NCI-H2107 treated with DMSO at 0.1 percent for 48 hours (cell line): Measurements from ENCODE around the gene SAE1.

Experiments used
- DNase-seq: peaks from one replicate; lab custom pipeline; 2025; ENCODE audit not compliant: unreplicated experiment; lab: John Stamatoyannopoulos, UW

The SAE1 gene

GRCh38 chr19:47210180-47210490, 79.5 kb downstream of the SAE1 start:
- no peak for DNase-seq

DNA sequence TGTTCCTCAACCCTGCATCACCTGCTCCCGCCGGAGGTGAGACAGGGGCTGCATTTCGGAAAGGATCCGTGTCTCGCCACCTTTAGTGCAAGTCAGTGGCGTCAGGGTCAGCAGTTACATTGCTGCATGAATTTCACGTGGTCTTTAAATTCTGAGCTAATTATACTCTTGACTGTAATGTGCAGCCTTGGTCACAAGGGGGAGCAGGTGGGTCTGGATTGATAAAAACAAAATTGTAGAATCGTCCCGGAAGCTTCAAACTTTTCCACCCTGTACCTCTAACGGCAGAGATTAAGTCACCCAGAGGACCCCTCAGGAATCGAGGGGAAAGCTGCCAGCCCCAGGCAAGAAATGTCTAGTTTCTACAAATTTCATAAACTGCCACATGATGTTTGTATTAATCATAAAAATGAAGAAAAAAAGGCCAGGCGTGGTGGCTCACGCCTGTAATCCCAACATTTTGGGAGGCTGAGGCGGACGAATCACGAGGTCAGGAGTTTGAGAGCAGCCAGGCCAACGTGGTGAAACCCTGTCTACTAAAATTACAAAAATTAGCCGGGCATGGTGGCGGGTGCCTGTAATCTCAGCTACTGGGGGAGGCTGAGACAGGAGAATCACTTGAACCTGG, 80.2 kb downstream of the SAE1 start:
- DNase-seq = peak; percentile 69

- no peak for DNase-seq
Observed at GRCh38 chr19:47215581-47215980, 84.9 kb downstream of the SAE1 start.

DNA sequence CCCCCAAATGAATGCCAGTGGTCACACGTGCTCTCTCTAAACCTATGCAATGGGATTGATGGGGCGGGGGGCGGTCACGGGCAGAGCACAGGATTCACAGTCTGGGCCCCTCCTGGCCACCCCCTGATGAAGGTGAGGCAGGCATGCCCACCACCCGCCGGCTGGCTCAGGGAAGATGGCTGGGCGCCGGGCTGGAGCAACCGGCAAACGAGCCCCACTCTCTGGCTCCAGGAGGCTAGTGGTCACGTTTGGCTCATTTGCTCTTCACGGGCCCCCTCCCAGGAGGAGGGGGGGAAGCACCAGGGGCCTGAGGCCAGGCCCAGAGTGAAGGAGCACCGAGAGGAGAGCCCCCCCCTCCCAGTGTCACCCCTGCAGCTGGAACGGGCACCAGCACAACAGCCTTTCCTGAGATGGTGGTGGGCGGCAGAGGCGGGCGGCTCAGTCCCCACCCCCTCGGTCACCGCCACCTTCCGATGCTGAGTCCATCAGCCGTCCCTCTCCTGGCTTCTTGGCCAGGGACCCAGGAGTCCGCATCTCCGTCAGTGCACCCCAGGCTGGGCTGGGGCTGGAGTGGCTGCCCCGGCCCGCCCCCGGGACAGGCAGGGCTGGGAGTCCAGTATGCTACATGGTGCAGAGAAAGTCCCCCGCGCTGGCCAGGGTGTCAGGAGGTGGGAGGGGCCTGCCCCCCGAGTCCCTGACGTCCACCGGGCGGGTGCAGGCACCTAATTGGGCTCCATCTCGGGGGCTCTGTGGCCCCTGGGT, 90.6 kb downstream of the SAE1 start:
- DNase-seq = no peak

DNA sequence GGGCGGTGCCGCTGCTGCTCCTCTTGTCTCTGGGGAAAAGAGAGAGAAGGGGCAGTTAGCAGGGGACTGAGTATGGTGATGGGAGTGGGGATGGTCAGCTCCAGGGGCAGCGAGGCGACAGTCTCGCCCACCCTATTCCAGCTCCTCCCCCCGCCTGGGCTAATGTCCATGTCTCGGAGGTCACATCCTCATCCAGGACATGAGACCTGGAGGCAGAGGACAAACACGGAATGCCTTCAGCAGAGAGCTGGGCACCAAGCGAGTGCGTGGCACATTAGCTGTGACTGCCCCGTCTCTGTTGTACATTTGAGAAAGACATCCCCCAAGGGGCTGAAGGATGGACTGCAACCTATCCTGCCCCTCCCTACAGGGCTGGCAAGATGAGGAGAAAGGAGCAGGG, 91.3 kb downstream of the SAE1 start:
- DNase-seq = no peak

DNA sequence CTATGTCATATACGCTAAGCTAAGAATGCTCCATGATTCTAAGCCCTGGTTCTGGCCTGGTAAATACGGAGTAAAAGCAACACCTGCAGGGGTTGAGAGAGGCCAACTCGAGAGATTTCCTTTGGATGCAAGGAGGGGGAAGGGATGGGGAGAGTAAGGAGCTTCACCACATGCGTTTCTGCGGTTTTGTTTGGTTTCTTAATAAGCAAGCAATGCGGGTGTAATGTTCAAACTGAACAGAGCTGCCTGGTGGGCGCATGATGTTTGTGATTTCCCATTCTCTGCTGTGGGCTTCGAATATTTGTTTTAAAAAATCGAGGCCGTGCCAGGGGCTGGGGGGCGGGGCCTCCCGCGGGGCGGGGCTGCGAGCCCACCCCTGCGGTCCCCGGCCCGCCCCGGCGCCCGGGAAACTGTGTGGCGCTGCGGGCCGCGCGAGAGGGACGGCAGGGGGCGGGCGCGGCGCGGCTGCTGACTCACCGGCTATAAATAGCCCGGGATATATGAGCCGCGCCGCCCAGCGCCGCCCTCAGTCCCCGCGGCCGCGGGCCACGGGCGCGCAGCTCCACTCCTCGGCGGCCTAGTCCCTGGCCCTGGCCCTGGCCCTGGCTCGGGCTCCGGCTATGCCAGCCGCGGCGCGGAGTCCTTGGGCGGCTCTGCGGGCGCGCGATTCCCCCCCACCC, 95.3 kb downstream of the SAE1 start:
- peak; percentile 54 for DNase-seq

DNA sequence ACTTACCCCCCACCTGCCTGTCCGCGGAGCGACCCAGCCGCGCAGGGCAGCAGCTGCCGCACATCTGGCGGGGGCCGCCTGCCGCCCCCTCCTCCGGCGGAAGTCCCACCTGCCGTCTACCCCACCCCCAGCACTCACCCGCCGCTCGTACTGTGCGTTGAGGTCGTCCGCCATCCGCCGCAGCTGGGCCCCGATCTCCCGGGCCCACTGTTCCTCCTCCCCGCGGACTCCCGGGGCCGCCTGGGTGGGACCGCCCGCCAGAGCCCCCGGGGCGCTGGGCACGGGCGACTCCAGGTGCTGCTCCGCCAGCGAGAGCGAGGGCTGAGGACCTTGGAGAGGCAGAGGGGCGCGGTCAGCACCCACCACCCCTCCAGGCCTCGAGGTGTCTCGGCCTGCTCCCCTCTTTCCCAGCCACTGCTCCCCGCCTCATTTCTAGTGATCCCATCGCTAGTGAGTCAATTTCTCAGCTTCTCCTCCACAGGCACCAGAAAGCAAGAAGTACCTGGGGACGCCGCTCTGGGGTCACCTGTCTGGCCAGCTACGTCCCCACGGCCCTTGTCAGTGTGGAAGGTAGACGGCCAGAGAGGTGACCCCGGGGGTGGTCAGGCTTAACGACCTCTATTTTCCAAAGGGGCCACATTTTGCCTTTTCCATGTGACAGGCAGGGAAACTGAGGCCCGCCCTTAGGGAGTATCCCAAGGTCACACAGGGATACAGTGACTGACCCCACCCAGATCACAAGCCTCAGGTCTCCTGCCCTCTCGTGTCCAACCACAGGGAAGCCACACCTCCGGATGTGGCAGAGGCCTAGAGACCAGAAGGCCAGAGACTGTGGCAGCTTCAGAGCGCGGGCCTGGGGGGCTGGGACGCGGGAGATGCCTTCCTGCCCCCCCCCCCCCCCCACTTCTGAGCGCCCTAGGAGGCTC, 96.1 kb downstream of the SAE1 start:
- no peak for DNase-seq

DNA sequence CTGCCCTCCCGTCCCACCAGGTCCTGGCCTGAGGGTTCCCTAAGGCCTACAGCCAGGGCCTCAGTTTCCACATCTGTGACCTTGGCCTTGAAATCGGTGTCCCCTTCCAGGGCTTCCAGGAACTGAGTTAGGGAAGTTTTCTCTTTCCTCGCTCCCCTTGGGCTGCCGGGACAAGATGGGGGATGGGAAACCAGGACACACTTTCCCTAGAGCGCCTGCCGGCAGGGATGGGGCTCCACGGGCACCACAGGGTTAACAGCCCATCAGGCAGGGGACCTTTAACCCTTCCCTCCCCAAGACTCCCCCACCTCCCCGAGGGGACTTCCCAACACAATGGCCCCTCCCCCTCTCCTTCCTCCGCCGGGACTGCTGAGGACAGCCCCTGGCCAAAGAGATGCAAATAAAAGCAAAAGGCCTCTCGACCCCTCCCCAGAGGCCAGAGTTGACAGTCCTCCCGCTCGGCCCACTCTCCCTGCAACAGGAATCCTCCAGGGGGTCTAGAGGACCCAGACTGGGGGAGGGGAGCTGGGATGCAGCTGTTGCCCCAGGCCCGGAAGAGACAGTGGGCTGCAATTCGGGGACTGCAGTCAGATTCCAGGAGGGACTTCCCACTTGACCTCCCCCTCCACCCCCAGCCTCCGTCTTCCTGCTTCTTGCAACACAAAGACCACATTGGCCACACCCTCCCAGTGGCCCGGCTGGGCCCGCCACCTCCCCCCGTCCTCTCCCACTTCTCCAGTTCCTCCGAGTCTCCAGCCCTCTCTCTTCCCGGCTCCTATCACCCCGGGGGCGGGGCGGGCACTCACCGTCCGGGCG, 96.9 kb downstream of the SAE1 start:
- no peak for DNase-seq

DNA sequence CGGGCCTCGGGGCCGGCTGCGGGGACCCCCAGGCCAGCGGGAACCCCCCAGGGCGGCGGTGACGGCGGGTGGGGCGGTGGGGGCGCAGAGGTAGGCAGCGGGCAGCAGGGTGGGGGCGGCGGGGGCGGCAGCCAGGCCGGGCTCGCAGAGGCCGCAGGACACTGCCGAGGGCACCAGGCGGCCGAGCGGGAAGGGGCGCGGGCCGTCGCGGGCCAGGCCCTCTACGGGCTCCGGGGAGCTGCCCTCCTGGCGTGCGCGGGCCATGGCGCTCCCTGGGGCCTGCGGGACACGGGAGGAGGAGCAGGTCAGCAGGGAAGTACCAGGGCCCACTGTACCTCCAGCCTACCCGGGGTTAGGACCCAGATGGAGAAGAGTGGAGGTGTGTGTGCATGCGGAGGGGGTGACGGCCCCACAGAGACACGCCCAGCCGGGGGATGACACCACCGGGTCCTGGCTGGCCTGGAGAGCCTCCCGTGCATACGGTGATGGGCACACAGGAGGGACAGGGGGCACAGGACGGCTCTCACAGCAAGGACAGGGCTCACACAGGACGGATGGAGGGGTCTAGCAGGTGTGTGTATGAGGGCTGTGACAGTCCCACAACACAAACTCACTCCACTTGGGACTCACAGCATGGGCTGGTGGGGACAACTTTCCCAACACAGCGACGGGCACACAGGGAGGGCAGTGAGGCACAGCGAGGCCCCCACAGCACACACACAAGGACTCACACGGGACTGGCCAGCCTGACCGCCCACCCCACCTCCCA, 97.7 kb downstream of the SAE1 start:
- DNase-seq = no peak

DNA sequence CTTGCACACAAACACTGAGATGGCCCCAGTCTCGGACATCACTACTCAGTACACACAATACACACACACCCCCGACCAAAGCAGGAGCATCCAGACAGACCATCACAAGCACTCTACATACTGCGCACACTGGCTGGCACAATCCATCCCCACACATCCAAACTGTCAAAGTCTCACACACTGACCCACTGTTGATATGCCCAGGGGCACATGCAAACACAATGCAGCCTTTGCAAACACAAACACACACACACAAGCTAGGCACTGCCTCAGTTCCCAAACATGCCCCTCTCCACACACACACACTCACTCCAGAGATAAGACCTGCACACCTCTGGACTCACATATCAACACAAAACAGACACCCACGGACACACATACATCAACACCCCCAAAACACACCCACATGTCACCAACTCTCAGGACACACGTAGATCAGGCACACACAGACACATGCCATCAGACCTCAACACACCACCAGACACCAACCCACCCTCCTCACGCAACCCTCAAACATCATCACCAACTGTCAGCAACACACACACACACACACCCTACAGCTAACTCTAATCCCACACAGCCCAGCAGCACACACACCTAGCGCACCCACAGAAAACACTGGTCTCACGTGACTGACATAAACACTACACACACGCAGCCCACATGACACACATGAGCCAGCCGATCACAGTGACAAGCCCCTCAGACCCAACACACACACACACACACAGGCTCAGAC, 98.5 kb downstream of the SAE1 start:
- DNase-seq = no peak

- DNase-seq = no peak
Observed at GRCh38 chr19:47229676-47230053, 99.0 kb downstream of the SAE1 start.

GRCh38 chr19:47230054-47230920, 99.7 kb downstream of the SAE1 start:
- no peak for DNase-seq

DNA sequence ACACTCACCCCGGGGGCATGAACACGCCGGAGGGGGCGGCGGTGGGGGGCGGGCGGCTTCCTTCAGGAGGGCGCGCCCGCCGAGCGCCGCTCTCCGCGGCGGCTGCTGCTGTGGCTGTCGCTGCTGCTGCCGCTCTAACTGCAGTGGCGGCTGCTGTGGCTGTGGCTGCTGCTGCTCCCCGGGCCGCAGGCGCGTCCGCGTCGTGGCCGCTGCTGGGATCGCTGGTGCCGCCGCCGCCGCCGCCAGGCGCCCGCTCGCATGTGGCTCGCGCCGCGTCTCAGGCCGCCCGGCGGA, 100.2 kb downstream of the SAE1 start, which contains the start of gene BBC3:
BBC3 (minus strand) TSS at position 279 of the 294 bp plus-strand sequence. CDS start 2,768 bp downstream, outside the sequence.
- no peak for DNase-seq

DNA sequence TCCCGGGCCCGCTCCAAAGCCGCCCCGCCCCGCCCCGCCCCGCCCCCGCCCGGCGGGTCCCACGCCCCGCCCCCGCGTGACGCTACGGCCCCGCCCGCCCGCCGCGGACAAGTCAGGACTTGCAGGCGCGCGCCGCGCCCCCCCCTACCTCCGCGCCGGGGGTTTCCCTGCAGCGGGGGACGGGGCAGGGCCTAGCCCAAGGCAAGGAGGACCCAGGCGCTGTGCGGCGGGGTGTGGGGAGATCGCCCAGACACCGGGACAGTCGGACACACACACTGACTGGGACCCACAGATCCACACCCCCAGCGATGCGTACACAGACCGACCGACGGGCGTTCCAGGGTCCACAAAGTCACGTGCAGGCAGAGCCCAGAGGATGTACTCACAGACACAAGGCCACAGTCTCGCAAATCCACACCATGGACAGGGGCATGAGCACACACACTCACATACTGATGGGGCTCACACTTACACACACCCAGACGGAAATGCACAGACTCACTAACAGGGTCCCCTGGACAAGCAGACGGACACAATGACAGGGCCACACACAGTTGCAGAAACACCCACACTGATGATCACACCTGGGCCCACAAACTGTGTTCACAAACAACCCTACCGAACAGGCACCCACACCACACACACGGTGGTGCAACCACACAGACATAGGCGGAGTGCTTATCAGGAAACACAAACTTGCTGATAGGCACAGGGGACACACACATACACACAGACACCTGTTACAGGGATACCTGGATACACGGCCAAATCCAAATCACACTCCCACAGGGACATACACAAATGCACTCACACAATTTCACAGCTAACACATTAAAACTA, 100.8 kb downstream of the SAE1 start:
- no peak for DNase-seq

DNA sequence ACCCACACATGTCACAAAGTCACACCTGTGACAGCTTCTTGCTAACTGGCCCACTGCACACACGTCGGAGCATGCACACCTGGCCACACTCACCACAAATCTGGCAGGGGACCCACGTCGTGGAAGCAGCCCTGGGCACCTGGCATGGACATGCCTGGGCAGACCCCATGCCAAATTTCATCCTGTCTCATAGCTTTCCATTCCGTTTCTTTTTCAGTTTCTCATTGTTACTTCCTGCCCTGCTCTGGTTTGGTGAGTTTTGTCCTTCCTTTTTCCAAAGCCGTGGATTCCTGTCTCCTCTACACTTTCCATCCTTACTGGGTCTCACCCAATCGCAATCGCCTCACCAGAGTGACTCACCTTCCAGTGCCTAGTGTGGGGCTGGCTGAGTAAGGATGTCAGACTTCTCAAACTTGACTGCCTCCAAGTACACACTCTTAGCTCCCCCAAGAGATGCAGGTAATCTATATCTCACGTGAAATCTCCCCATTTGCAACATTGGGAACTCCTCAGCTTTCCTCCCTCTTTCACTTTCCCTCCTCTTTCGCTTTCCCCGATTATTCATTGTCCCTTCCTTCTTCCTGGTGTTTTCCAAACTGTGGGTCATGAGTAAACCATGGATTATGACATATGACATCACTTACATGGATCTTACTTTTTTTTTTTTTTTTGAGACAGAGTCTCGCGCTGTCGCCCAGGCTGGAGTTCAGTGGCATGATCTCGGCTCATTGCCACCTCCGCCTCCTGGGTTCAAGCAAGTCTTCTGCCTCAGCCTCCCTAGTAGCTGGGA, 102.0 kb downstream of the SAE1 start:
- no peak for DNase-seq

- no peak for DNase-seq
Observed at GRCh38 chr19:47236072-47236675, 105.5 kb downstream of the SAE1 start.
